HCT116 (cell line): ENCODE data around the gene GNG7. TPM values are rescaled to one million over a fixed set of nuclear protein-coding genes. Genes with fewer than 3 reads are reported as not detected.
A peak's percentile ranks its signal among the peaks of the same experiment; 100 is the strongest.

Experiments
- ATAC-seq: fragments of 200-7000 bp; cut with Tn5 transposase; 2 replicates; pipeline ENCODE4 v1.9.1; 2020; ENCODE audit warnings: mild to moderate bottlenecking, moderate library complexity
- BruUV-seq: library from RNA; stranded (reverse); fragments of 400-500 nt; replicated peaks from 2 replicates; lab custom pipeline; 2021; lab: Mats Ljungman, UMichigan
- CTCF ChIA-PET: fragments of 300-600 bp; sonication (Branson Sonifier 250); formaldehyde crosslinking; loops from one replicate; lab custom pipeline; 2021; ENCODE audit warnings: antibody characterized with exemption; lab: Charles Lee
- POLR2A ChIA-PET: fragments of 300-600, 350-600 bp; sonication (Branson Sonifier 250); formaldehyde crosslinking; loops from one replicate; lab custom pipeline; 2021; ENCODE audit warnings: antibody characterized with exemption; lab: Charles Lee
- RAD21 ChIA-PET, 2 experiments: fragments of 300-600 bp; sonication (Branson Sonifier 250); formaldehyde crosslinking; loops; one replicate each; lab custom pipeline; 2023; ENCODE audit warnings: low total read pairs in 2 of 2; ENCODE audit not compliant: uncharacterized antibody in 2 of 2, unreplicated experiment in 2 of 2, low non-redundant PET in 1 of 2; lab: Charles Lee
- DNase-seq: peaks from one replicate; pipeline ENCODE4 v3.0.0-alpha.2; 2010; ENCODE audit warnings: low read depth, low spot score
- H2AFZ ChIP-seq: fragments of 200-600 bp; shearing (Covaris generic), sonication (generic); 2 replicates; pipeline ENCODE4 v1.6.1; 2017; ENCODE audit warnings: low read depth, mixed run types, mixed read lengths, antibody characterized with exemption, low read length; ENCODE audit not compliant: poor library complexity, severe bottlenecking
- H3K27ac ChIP-seq: 2 replicates; pipeline ENCODE4 v1.5.1; 2012; ENCODE audit warnings: low read depth, low read length
- H3K27me3 ChIP-seq: fragments of 200-600 bp; sonication (generic); 2 replicates; pipeline ENCODE4 v1.6.1; 2016; ENCODE audit warnings: mixed run types, low read length, mixed read lengths; ENCODE audit not compliant: insufficient read depth
- H3K36me3 ChIP-seq, 2 experiments: fragments of 200-500 bp in 1 of 2; fragments of 200-600 bp in 1 of 2; sonication (Bioruptor generic) in 1 of 2; sonication (generic) in 1 of 2; 2 replicates each; pipeline versions ENCODE4 v1.5.1 to v1.6.1; 2014 to 2016; ENCODE audit warnings: low read length in 2 of 2, inconsistent platforms in 1 of 2, mixed read lengths in 1 of 2, mixed run types in 1 of 2; ENCODE audit not compliant: insufficient read depth in 2 of 2, control insufficient read depth in 1 of 2
- H3K4me1 ChIP-seq, 2 experiments: fragments of 200-600 bp in 1 of 2; sonication (generic) in 1 of 2; 2 replicates each; pipeline versions ENCODE4 v1.5.1 to v1.6.1; 2012 to 2017; ENCODE audit warnings: low read length in 2 of 2, inconsistent platforms in 1 of 2, mild to moderate bottlenecking in 1 of 2, mixed read lengths in 1 of 2, mixed run types in 1 of 2, moderate library complexity in 1 of 2; ENCODE audit not compliant: insufficient read depth in 2 of 2, control insufficient read depth in 1 of 2
- H3K4me2 ChIP-seq: fragments of 200-600 bp; sonication (generic); 2 replicates; pipeline ENCODE4 v1.6.1; 2017; ENCODE audit warnings: mixed run types, low read length, mixed read lengths
- H3K4me3 ChIP-seq, 2 experiments: fragments of 200-600 bp in 1 of 2; sonication (generic) in 1 of 2; replicated peaks in 1 of 2; 2 replicates each; pipeline ENCODE4 v1.5.1; 2011 to 2016; ENCODE audit warnings: low read length in 2 of 2, control low read depth in 1 of 2, low read depth in 1 of 2, mild to moderate bottlenecking in 1 of 2, mixed read lengths in 1 of 2, mixed run types in 1 of 2
- H3K79me2 ChIP-seq: fragments of 200-600 bp; sonication (generic); 2 replicates; pipeline ENCODE4 v1.6.1; 2017; ENCODE audit warnings: mild to moderate bottlenecking, mixed run types, low read length, moderate library complexity, mixed read lengths; ENCODE audit not compliant: insufficient read depth
- H3K9ac ChIP-seq: fragments of 200-600 bp; sonication (generic); 2 replicates; pipeline ENCODE4 v1.6.1; 2016; ENCODE audit warnings: low read length, mixed read lengths
- H3K9me2 ChIP-seq: fragments of 200-600 bp; sonication (generic), shearing (Covaris generic); 2 replicates; pipeline ENCODE4 v1.6.1; 2017; ENCODE audit warnings: mixed run types, mild to moderate bottlenecking, moderate library complexity; ENCODE audit not compliant: insufficient read depth
- H3K9me3 ChIP-seq, 2 experiments: fragments of 200-500 bp in 1 of 2; fragments of 200-600 bp in 1 of 2; sonication (Bioruptor generic) in 1 of 2; sonication (generic) in 1 of 2; 2 replicates each; pipeline ENCODE4 v1.6.1; 2014 to 2017; ENCODE audit warnings: low read length in 2 of 2, mixed read lengths in 2 of 2, inconsistent platforms in 1 of 2, low read depth in 1 of 2, mild to moderate bottlenecking in 1 of 2, mixed run types in 1 of 2, moderate library complexity in 1 of 2; ENCODE audit not compliant: control insufficient read depth in 1 of 2, insufficient read depth in 1 of 2
- H4K20me1 ChIP-seq: fragments of 200-600 bp; sonication (generic), shearing (Covaris generic); 2 replicates; pipeline ENCODE4 v1.6.1; 2017; ENCODE audit warnings: mixed run types, mild to moderate bottlenecking, moderate library complexity; ENCODE audit not compliant: insufficient read depth
- CEBPB ChIP-seq: IDR thresholded peaks from 2 replicates; pipeline ENCODE4 v1.6.1; 2012; ENCODE audit warnings: low read depth
- EGR1 ChIP-seq: IDR thresholded peaks from 2 replicates; pipeline ENCODE4 v1.6.1; 2012; ENCODE audit warnings: low read depth
- ELF1 ChIP-seq: IDR thresholded peaks from 2 replicates; pipeline ENCODE4 v1.6.1; 2012; ENCODE audit warnings: low read depth, borderline replicate concordance
- EZH2 ChIP-seq: fragments of 200-600 bp; sonication (generic); IDR thresholded peaks from 2 replicates; pipeline ENCODE4 v1.6.1; 2017; ENCODE audit warnings: antibody characterized with exemption, mixed run types
- JUND ChIP-seq: IDR thresholded peaks from 2 replicates; pipeline ENCODE4 v1.6.1; 2012
- POLR2A ChIP-seq: IDR thresholded peaks from 2 replicates; pipeline ENCODE4 v1.7.0; 2011; ENCODE audit warnings: borderline replicate concordance; ENCODE audit not compliant: insufficient read depth, insufficient read length; ENCODE audit errors: extremely low read depth
- POLR2AphosphoS5 ChIP-seq: IDR thresholded peaks from 2 replicates; pipeline ENCODE4 v1.6.1; 2011; ENCODE audit warnings: mild to moderate bottlenecking, low read depth, low read length, moderate library complexity
- SRF ChIP-seq: IDR thresholded peaks from 2 replicates; pipeline ENCODE4 v1.6.1; 2012; ENCODE audit warnings: low read depth
- TCF7L2 ChIP-seq: IDR thresholded peaks from 2 replicates; pipeline ENCODE4 v1.7.0; 2011; ENCODE audit warnings: borderline replicate concordance, inconsistent platforms; ENCODE audit not compliant: insufficient read depth, insufficient read length; ENCODE audit errors: extremely low read depth
- YY1 ChIP-seq: IDR thresholded peaks from 2 replicates; pipeline ENCODE4 v1.6.1; 2011; ENCODE audit warnings: low read length, low read depth, moderate library complexity, mild to moderate bottlenecking; ENCODE audit not compliant: insufficient replicate concordance; ENCODE audit errors: extremely low read depth
- ZNF274 ChIP-seq: fragments of 200-500 bp; sonication (Bioruptor generic); IDR thresholded peaks from 2 replicates; pipeline ENCODE4 v1.6.1; 2014; ENCODE audit warnings: mild to moderate bottlenecking, low read depth, low read length, inconsistent platforms
- intact Hi-C: fragments of 100-400 bp; cut with micrococcal nuclease; formaldehyde crosslinking; loops from 2 replicates; pipeline ENCODE4 v1.10.0; 2022
- total RNA-seq: library from RNA; stranded (reverse); gene quantifications from one replicate; pipeline ENCODE4 v1.2.1, GENCODE V29; 2021; ENCODE audit not compliant: unreplicated experiment
- TF ChIP-seq, protein P1 (sequence below): IDR thresholded peaks from 2 replicates; pipeline ENCODE4 v1.6.1; 2012
- TF ChIP-seq, protein P2 (sequence below): IDR thresholded peaks from 2 replicates; pipeline ENCODE4 v1.6.1; 2012; ENCODE audit warnings: low read depth
- TF ChIP-seq, protein P3 (sequence below): IDR thresholded peaks from 2 replicates; pipeline ENCODE4 v1.6.1; 2012
- TF ChIP-seq, protein P4 (sequence below): IDR thresholded peaks from 2 replicates; pipeline ENCODE4 v1.6.1; 2011; ENCODE audit warnings: mild to moderate bottlenecking, low read length, moderate library complexity; ENCODE audit not compliant: insufficient replicate concordance; ENCODE audit errors: extremely low read depth

GNG7 gene
- total RNA-seq, 1 experiment from 2014 or later = 11.3 TPM

DNA sequence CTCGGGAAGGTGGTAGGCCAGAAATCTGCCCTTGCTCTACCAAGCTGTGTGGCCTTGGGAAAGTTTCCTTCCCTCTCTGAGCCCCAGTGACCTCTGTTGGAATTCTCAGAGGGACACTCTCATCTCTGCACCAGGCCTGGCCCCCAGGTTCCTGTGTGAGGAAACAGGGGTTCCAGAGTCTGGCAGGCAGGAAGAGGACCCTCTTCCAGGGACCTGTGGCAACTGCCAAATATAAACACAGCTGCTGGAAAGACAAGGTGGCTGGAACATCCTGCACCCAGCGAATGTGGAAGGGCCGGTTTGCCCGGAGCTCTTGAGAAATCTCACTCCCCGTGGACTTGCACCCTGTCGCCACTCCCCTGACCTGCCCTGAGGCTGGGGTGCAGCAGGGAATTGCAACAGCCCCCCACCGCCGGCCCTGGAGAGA is 173.8 kb downstream of the GNG7 start (continued):
- TF ChIP-seq CEBPB (no peak), POLR2A (no peak), ZNF274 (no peak)

DNA sequence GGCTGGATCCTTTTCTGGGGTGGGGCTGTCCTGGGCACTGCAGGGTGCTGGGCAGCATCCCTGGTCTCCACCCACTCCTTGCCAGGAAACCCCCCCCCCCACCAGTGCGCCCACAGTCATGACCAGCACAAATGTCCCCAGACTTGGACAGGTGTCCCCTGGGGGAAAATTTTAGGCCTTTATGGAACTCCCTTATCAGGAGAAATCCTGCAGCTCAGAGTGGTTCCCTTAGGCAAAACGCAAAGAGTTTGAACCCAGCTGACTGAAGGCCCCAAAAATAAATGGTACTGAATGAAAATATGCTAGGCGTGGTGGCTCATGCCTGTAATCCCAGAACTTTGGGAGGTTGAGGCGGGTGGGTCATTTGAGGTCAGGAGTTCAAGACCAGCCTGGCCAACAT is 174.8 kb downstream of the GNG7 start:
- no peak overlapping the region; the same call in 1 of the 2 replicates for H3K27ac ChIP-seq
- CTCF ChIA-PET = no interaction called here
- no peaks in the 10 kb centered on the region for H3K79me2 ChIP-seq
- peak overlapping the region; percentile 30; the same call in 1 of the 2 replicates for H3K9ac ChIP-seq
- POLR2A ChIA-PET = no interaction called here
- no peak overlapping the region for H3K4me3 ChIP-seq
- no peaks in the 10 kb centered on the region for H3K9me3 ChIP-seq
- H3K36me3 ChIP-seq = no peaks in the 10 kb centered on the region
- intact Hi-C loops = no loop called here
- peak overlapping the region; percentile 33 for H3K4me2 ChIP-seq
- no peaks in the 10 kb centered on the region for H3K9me2 ChIP-seq
- no peak for ATAC-seq
- RAD21 ChIA-PET = interaction anchor here in 1 of 2 experiments (0.7 kb wide), 1 partner anchor 74 kb away, joined by 3 read pairs; no protein-coding TSS in a partner anchor
- no peak overlapping the region for H2AFZ ChIP-seq
- H3K27me3 ChIP-seq = no peaks in the 10 kb centered on the region
- BruUV-seq = no TSS peak
- TF ChIP-seq, protein P1, sequence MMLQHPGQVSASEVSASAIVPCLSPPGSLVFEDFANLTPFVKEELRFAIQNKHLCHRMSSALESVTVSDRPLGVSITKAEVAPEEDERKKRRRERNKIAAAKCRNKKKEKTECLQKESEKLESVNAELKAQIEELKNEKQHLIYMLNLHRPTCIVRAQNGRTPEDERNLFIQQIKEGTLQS = no peak
- no peak for TF ChIP-seq JUND
- TF ChIP-seq ZNF274 = no peak
- no peak for TF ChIP-seq SRF
- TF ChIP-seq, protein P2, sequence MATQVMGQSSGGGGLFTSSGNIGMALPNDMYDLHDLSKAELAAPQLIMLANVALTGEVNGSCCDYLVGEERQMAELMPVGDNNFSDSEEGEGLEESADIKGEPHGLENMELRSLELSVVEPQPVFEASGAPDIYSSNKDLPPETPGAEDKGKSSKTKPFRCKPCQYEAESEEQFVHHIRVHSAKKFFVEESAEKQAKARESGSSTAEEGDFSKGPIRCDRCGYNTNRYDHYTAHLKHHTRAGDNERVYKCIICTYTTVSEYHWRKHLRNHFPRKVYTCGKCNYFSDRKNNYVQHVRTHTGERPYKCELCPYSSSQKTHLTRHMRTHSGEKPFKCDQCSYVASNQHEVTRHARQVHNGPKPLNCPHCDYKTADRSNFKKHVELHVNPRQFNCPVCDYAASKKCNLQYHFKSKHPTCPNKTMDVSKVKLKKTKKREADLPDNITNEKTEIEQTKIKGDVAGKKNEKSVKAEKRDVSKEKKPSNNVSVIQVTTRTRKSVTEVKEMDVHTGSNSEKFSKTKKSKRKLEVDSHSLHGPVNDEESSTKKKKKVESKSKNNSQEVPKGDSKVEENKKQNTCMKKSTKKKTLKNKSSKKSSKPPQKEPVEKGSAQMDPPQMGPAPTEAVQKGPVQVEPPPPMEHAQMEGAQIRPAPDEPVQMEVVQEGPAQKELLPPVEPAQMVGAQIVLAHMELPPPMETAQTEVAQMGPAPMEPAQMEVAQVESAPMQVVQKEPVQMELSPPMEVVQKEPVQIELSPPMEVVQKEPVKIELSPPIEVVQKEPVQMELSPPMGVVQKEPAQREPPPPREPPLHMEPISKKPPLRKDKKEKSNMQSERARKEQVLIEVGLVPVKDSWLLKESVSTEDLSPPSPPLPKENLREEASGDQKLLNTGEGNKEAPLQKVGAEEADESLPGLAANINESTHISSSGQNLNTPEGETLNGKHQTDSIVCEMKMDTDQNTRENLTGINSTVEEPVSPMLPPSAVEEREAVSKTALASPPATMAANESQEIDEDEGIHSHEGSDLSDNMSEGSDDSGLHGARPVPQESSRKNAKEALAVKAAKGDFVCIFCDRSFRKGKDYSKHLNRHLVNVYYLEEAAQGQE = no peak
- TF ChIP-seq YY1 = no peak
- no peak for TF ChIP-seq EZH2
- no peak for TF ChIP-seq TCF7L2
- TF ChIP-seq, protein P3, sequence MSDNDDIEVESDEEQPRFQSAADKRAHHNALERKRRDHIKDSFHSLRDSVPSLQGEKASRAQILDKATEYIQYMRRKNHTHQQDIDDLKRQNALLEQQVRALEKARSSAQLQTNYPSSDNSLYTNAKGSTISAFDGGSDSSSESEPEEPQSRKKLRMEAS = no peak
- no peak for TF ChIP-seq EGR1
- no peak for TF ChIP-seq POLR2AphosphoS5
- TF ChIP-seq, protein P4, sequence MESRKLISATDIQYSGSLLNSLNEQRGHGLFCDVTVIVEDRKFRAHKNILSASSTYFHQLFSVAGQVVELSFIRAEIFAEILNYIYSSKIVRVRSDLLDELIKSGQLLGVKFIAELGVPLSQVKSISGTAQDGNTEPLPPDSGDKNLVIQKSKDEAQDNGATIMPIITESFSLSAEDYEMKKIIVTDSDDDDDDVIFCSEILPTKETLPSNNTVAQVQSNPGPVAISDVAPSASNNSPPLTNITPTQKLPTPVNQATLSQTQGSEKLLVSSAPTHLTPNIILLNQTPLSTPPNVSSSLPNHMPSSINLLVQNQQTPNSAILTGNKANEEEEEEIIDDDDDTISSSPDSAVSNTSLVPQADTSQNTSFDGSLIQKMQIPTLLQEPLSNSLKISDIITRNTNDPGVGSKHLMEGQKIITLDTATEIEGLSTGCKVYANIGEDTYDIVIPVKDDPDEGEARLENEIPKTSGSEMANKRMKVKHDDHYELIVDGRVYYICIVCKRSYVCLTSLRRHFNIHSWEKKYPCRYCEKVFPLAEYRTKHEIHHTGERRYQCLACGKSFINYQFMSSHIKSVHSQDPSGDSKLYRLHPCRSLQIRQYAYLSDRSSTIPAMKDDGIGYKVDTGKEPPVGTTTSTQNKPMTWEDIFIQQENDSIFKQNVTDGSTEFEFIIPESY = no peak
- TF ChIP-seq ELF1 = no peak
- TF ChIP-seq, all 23 proteins: peak for 0
- Histone ChIP-seq H3K4me1 (peaks cover 62 to 88% of the 10 kb centered on the region in 2 experiments), H4K20me1 (no peaks in the 10 kb centered on the region)
- no peak for DNase-seq
